Kidney (tissue), 14 donors: ENCODE measurements around the gene ZMYND8. TPM values are rescaled to one million over a fixed set of nuclear protein-coding genes. Genes with fewer than 3 reads are reported as not detected.
"Not testable (repeated sequence)": the region's sequence is repeated elsewhere in the genome, so short reads cannot be mapped to it uniquely, and the experiment has no call there.

Experiments
- DNase-seq, 5 donors: peaks; one replicate each; pipeline ENCODE4 v3.0.0-alpha.2; 2013 to 2020
- FAIRE-seq: peaks from 2 replicates; lab custom pipeline; 2012; peaks lifted over from hg19 to GRCh38; lab: Jason Lieb, UNC
- H3K27ac ChIP-seq, 2 donors: one replicate each; pipeline ENCODE4 v1.7.0; 2013; ENCODE audit warnings: low read depth in 2 of 2, low read length in 2 of 2, inconsistent platforms in 1 of 2
- H3K27me3 ChIP-seq: one replicate; pipeline ENCODE4 v1.7.1; 2013; ENCODE audit warnings: low read length, inconsistent platforms; ENCODE audit not compliant: control insufficient read depth, insufficient read depth
- H3K36me3 ChIP-seq, 3 donors: one replicate each; pipeline versions ENCODE4 v1.7.0 to v1.7.1; 2013; ENCODE audit warnings: low read length in 3 of 3, control low read depth in 1 of 3, inconsistent platforms in 1 of 3; ENCODE audit not compliant: insufficient read depth in 3 of 3, control insufficient read depth in 2 of 3
- H3K4me1 ChIP-seq, 3 donors: one replicate each; pipeline versions ENCODE4 v1.7.0 to v1.7.1; 2013; ENCODE audit warnings: low read length in 3 of 3, inconsistent platforms in 1 of 3, low read depth in 1 of 3; ENCODE audit not compliant: control insufficient read depth in 2 of 3, insufficient read depth in 2 of 3
- H3K4me3 ChIP-seq, 3 donors: one replicate each; pipeline versions ENCODE4 v1.7.0 to v1.8.1; 2013; ENCODE audit warnings: low read length in 3 of 3, control low read depth in 1 of 3, inconsistent platforms in 1 of 3
- H3K9ac ChIP-seq, 3 donors: one replicate each; pipeline versions ENCODE4 v1.7.0 to v1.7.1; 2013; ENCODE audit warnings: low read length in 3 of 3, control low read depth in 1 of 3, inconsistent platforms in 1 of 3
- H3K9me3 ChIP-seq, 3 donors: one replicate each; pipeline versions ENCODE4 v1.7.0 to v1.7.1; 2013; ENCODE audit warnings: low read length in 3 of 3, control low read depth in 1 of 3, inconsistent platforms in 1 of 3; ENCODE audit not compliant: control insufficient read depth in 2 of 3, insufficient read depth in 1 of 3
- intact Hi-C: fragments of 100-400 bp; cut with DNase I; formaldehyde crosslinking; loops from one replicate; pipeline ENCODE4 v1.11.1; 2022
- polyA plus RNA-seq: library from polyadenylated mRNA; stranded (reverse); fragments of 350-450 nt; fragmentation: Illumina TruSeq; extraction: RNeasy Lipid Tissue Mini Kit (QIAGEN cat#74804); gene quantifications from one replicate; pipeline ENCODE4 v1.2.3, GENCODE V29; 2014; ENCODE audit warnings: low read depth, low replicate concordance; ENCODE audit not compliant: insufficient read depth
- total RNA-seq: library from RNA; stranded (reverse); fragmentation: NEBNext Ultra II Directional; extraction: Animal tissue kit (Norgen Biotek cat#: 25700); gene quantifications from one replicate; pipeline ENCODE4 v1.2.1, GENCODE V29; 2021
- TF ChIP-seq, protein P1 (sequence below): IDR thresholded peaks from 3 replicates; pipeline ENCODE4 v1.5.1; 2012; ENCODE audit warnings: mild to moderate bottlenecking, moderate library complexity, borderline replicate concordance; ENCODE audit not compliant: insufficient read depth; ENCODE audit errors: extremely low read depth
- donor health status: control.
- donor health status: control.
- donor health status: control.
- donor health status: control.
- donor health status: control.
- donor health status: DM: yes; HTN: yes; CAD: no.
- donor health status: Normal renal cell carcinoma (clear cell type).

The ZMYND8 gene
- total and polyA plus RNA-seq, 2 donors from 2014 or later: 10.5 to 37.5 TPM

DNA sequence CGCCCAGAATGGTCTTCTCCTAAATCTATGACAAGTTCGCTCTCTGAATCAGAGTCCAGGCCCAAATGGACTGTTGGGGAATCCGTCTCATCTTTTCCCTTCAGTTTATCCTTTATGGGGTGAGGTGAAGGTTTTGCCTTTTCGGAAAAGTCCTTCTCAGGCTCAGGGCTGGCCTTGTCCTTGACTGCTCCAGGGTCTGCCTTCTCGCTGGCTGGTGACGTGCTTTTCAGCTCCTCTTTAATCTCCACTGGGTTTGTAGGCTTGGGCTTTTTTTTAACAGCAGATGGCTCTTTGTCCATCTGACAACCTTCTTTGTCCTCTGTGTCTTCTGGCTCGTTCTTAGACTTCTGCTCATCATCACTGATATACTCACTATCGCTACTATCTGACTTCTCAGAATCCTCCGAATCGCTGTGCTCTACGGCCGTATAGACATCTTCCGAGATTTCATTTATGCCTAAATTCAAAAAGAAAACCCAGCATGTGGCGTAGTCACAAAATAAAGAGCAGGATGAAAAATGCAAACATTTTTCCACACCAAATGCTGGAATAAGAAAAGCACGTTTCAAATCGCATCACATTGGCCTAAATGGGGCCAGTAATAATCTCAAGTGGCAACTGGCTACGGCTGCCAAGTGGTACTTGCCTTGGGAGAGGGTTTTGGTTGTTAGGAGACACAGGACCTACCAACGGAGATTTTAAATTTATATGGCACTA lies 110.3 kb downstream of the ZMYND8 start:
- DNase-seq (no peak), FAIRE-seq (no peak)
- Histone ChIP-seq H3K4me1 (no peaks in the 10 kb centered on the region), H3K9me3 (no peaks in the 10 kb centered on the region), H3K27ac (no peak overlapping the region), H3K4me3 (no peak overlapping the region), H3K27me3 (no peaks in the 10 kb centered on the region), H3K36me3 (peaks cover 18 to 34% (median 23%) of the 10 kb centered on the region in 3 donors), H3K9ac (no peak overlapping the region)
- TF ChIP-seq, protein P1, sequence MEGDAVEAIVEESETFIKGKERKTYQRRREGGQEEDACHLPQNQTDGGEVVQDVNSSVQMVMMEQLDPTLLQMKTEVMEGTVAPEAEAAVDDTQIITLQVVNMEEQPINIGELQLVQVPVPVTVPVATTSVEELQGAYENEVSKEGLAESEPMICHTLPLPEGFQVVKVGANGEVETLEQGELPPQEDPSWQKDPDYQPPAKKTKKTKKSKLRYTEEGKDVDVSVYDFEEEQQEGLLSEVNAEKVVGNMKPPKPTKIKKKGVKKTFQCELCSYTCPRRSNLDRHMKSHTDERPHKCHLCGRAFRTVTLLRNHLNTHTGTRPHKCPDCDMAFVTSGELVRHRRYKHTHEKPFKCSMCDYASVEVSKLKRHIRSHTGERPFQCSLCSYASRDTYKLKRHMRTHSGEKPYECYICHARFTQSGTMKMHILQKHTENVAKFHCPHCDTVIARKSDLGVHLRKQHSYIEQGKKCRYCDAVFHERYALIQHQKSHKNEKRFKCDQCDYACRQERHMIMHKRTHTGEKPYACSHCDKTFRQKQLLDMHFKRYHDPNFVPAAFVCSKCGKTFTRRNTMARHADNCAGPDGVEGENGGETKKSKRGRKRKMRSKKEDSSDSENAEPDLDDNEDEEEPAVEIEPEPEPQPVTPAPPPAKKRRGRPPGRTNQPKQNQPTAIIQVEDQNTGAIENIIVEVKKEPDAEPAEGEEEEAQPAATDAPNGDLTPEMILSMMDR: no peak
- intact Hi-C loops: no loop called here

DNA sequence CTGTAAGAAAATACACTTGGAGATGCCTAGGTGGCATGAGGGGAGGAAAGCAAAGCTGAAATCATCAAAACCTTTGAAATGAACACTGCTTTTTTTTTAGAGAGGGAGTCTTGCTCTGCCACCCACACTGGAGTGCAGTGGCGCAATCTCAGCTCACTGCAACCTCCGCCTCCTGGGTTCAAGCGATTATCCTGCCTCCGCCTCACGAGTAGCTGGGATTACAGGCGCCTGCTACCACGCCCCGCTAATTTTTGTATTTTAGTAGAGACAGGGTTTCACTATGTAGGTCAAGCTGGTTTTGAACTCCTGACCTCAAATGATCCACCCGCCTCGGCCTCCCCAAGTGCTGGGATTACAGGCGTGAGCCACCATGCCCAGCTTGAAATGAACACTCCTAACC lies 111.3 kb downstream of the ZMYND8 start:
- intact Hi-C loops, FAIRE-seq, H3K9ac ChIP-seq, H3K27ac ChIP-seq, H3K27me3 ChIP-seq, H3K4me1 ChIP-seq, H3K4me3 ChIP-seq, DNase-seq, H3K9me3 ChIP-seq: not testable (repeated sequence)
- peaks cover 18 to 34% (median 23%) of the 10 kb centered on the region in 3 donors for H3K36me3 ChIP-seq

DNA sequence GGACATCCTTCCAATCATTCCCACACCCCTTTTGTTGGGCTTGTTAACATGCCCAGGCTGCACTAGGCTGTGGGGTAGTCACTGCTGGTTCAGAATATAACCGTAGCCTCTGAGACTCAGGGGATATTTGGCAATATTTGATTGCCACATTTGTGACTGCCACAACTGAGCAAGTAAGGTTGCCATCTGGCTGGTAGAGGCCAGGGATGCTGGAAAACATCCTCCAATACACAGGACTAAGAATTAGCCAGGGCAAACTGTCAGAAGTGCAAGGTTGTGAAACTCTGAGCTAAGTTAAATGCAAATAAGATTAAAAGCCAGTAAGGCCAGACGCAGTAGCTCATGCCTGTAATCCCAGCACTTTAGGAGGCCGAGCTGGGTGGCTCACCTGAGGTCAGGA lies 112.0 kb downstream of the ZMYND8 start:
- DNase-seq (no peak), FAIRE-seq (no peak)
- intact Hi-C loops: no loop called here
- Histone ChIP-seq H3K27ac (no peak overlapping the region), H3K9ac (no peak overlapping the region), H3K4me1 (no peaks in the 10 kb centered on the region), H3K4me3 (no peak overlapping the region), H3K9me3 (no peaks in the 10 kb centered on the region), H3K27me3 (no peaks in the 10 kb centered on the region), H3K36me3 (peaks cover 18 to 34% (median 23%) of the 10 kb centered on the region in 3 donors)
- TF ChIP-seq, protein P1: no peak

DNA sequence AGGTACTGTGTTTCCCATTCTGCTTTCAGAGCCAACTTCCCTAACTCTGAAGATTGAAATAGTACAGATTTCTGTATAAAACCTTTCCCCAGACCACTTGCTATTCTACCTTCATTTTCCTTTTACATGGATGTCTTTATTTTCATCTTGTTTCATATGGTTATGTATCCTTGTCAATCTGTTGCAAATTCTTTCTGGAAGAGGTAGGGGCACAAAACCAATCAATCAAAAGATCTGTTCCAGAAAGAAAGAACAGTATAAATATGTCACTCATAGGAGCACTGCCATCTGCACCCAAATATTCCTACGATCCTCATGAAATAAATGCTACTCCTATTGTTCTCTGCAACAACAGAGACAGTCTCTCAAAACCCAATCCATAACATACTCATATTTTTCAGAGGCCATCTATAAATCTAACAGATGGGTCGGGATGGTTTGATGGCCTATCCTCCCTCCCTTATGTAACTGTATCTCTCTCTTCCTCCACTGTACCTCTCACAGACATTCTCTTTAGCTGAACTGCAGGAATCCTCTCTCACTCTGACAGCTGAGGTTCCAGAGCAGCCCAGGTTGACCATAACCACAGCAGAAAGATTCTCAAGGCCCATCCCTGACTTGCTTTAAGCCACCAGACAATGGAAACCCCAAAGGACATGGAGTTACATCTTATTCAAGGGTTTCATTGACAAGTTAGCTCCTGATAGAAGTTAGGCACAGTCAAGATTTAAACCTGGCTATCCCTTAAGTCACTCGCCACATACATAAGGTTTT lies 112.8 kb downstream of the ZMYND8 start:
- peaks cover 16 to 28% (median 16%) of the 10 kb centered on the region in 3 donors for H3K36me3 ChIP-seq
- no peak for DNase-seq
- FAIRE-seq: no peak
- H3K4me3 ChIP-seq: no peak overlapping the region
- H3K9ac ChIP-seq: no peak overlapping the region
- no peak overlapping the region for H3K27ac ChIP-seq
- H3K4me1 ChIP-seq: no peaks in the 10 kb centered on the region
- H3K9me3 ChIP-seq: no peaks in the 10 kb centered on the region
- intact Hi-C loops: no loop called here
- H3K27me3 ChIP-seq: no peaks in the 10 kb centered on the region
- TF ChIP-seq, protein P1: no peak
